ENCODE measurements around the gene BRF1.

- no peak for TF ChIP-seq POLR2A (IDR thresholded peaks at IDR 0.05)
- TF ChIP-seq CTCF (IDR thresholded peaks at IDR 0.05), result no peak
These were observed 59.8 kb downstream of the BRF1 start for GRCh38 chr14:105240811-105241576.

Measured in right lobe of liver (tissue), 4 donors.